HEK293T (cell line): ENCODE data around the gene MLYCD.

ENCODE experiments used
- ARNT ChIP-seq: fragments of 450-650 bp; IDR thresholded peaks from 2 replicates; pipeline ENCODE4 v1.6.1; 2017; ENCODE audit warnings: mild to moderate bottlenecking
- BHLHE40 ChIP-seq: fragments of 450-650 bp; IDR thresholded peaks from 2 replicates; pipeline ENCODE4 v1.6.1; 2016; ENCODE audit warnings: mild to moderate bottlenecking, moderate library complexity, borderline replicate concordance
- CTBP1 ChIP-seq: fragments of 450-650 bp; IDR thresholded peaks from 2 replicates; pipeline ENCODE4 v1.6.1; 2016; ENCODE audit warnings: borderline replicate concordance
- ELF4 ChIP-seq: fragments of 450-650 bp; IDR thresholded peaks from 2 replicates; pipeline ENCODE4 v1.6.1; 2017; ENCODE audit warnings: antibody characterized with exemption
- FOXA1 ChIP-seq: fragments of 450-650 bp; IDR thresholded peaks from 2 replicates; pipeline ENCODE4 v1.6.1; 2016; ENCODE audit warnings: mild to moderate bottlenecking
- FOXK2 ChIP-seq: fragments of 450-650 bp; IDR thresholded peaks from 2 replicates; pipeline ENCODE4 v1.6.1; 2016; ENCODE audit warnings: mild to moderate bottlenecking
- FOXM1 ChIP-seq: fragments of 450-650 bp; IDR thresholded peaks from 2 replicates; pipeline ENCODE4 v1.6.1; 2017; ENCODE audit warnings: mild to moderate bottlenecking, borderline replicate concordance
- HDGF ChIP-seq: fragments of 450-650 bp; IDR thresholded peaks from 2 replicates; pipeline ENCODE4 v1.6.1; 2017; ENCODE audit warnings: antibody characterized with exemption, borderline replicate concordance
- NFRKB ChIP-seq: fragments of 450-650 bp; IDR thresholded peaks from 2 replicates; pipeline ENCODE4 v1.6.1; 2016; ENCODE audit warnings: mild to moderate bottlenecking, moderate library complexity
- PKNOX1 ChIP-seq: fragments of 450-650 bp; IDR thresholded peaks from 2 replicates; pipeline ENCODE4 v1.6.1; 2016
- SP1 ChIP-seq: fragments of 450-650 bp; IDR thresholded peaks from 2 replicates; pipeline ENCODE4 v1.6.1; 2017
- SUZ12 ChIP-seq: fragments of 450-650 bp; IDR thresholded peaks from 2 replicates; pipeline ENCODE4 v1.6.1; 2016; ENCODE audit warnings: mild to moderate bottlenecking
- TARDBP ChIP-seq: fragments of 450-650 bp; IDR thresholded peaks from 2 replicates; pipeline ENCODE4 v1.6.1; 2016
- ZNF384 ChIP-seq: fragments of 450-650 bp; IDR thresholded peaks from 2 replicates; pipeline ENCODE4 v1.6.1; 2016

DNA sequence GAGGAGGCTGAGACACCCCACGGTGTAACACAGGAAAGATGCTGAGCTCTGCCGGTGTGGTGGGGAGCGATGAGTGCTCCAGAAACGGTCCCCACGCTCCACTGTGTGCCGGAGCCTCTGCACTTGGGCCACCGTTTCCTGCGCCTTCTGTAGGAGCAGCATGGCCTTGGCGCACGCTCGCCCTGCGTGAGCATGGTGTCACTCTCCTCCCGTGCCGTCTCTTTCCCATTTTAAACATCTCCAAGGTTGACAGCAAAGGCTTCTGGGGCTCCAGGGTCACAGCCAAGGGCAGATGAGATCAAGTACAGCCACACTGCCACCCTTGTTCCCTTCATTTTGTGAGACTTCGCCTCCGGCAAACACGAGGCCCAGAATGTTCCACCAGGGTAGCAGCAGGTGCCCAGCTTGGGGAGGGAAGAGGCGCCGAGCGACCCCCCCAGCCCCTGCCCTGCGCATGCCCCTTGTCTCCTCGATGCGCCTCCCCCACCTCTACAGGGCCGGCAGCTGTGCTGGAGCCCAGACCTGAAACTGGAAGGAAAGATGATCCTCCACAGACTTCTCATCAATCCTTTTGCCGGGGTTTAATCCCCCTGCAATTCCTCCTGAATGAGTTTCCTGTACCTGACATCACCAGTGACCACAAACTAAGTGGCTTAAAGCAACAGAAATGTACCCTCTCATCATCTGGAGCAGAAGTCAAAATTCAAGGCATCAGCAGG lies 34.2 kb downstream of the MLYCD start:
- TF ChIP-seq SUZ12 (no peak), TARDBP (no peak), HDGF (no peak), ARNT (no peak), SP1 (no peak), ELF4 (no peak), BHLHE40 (no peak), ZNF384 (no peak), NFRKB (no peak), FOXM1 (no peak), FOXA1 (no peak), FOXK2 (no peak), PKNOX1 (no peak), CTBP1 (no peak)
